ENCODE measurements around the gene SLC1A2.
A peak's percentile ranks its signal among the peaks of the same experiment; 100 is the strongest.

GRCh38 chr11:35248558-35249323 is 170.6 kb downstream of the SLC1A2 start:
- TF ChIP-seq CTCF (conservative IDR thresholded peaks at IDR 0.05; ENCODE audit: low read depth, low read length), result no peak
- no peak for TF ChIP-seq MAFK (IDR thresholded peaks at IDR 0.05; ENCODE audit: low read depth, low read length)
- TF ChIP-seq CEBPB (IDR thresholded peaks at IDR 0.05; ENCODE audit: low read depth, low read length), result peak; percentile 41
- TF ChIP-seq RAD21 (IDR thresholded peaks at IDR 0.05; ENCODE audit: low read length), result no peak
- no peak for TF ChIP-seq POLR2A (IDR thresholded peaks at IDR 0.05; ENCODE audit: low read depth, low read length)
- no peak for TF ChIP-seq SMC3 (IDR thresholded peaks at IDR 0.05; ENCODE audit: low read depth, low read length)
- no peak for TF ChIP-seq MAZ (IDR thresholded peaks at IDR 0.05; ENCODE audit: borderline replicate concordance, low read depth, low read length)
- no peak for TF ChIP-seq CHD1 (IDR thresholded peaks at IDR 0.05; ENCODE audit: low read depth, low read length)
- TF ChIP-seq RFX5 (IDR thresholded peaks at IDR 0.05; ENCODE audit: low read depth, low read length), result no peak
- no peak for TF ChIP-seq FOS (IDR thresholded peaks at IDR 0.05; ENCODE audit: low read depth, low read length)
- no peak for TF ChIP-seq BHLHE40 (IDR thresholded peaks at IDR 0.05; ENCODE audit: low read depth, low read length)
- TF ChIP-seq RCOR1 (IDR thresholded peaks at IDR 0.05; ENCODE audit: insufficient replicate concordance, low read length), result no peak
- TF ChIP-seq NFE2L2 (IDR thresholded peaks at IDR 0.05; ENCODE audit: low read depth, low read length), result no peak

Data from IMR-90 (cell line).